GM21717 (cell line): ENCODE data around the gene XXYLT1.

Source experiments
- ATAC-seq: cut with Tn5 transposase; IDR thresholded peaks from one replicate; pipeline ENCODE4 v1.9.1; 2021; ENCODE audit warnings: mild to moderate bottlenecking, moderate library complexity; ENCODE audit not compliant: unreplicated experiment

The XXYLT1 gene

DNA sequence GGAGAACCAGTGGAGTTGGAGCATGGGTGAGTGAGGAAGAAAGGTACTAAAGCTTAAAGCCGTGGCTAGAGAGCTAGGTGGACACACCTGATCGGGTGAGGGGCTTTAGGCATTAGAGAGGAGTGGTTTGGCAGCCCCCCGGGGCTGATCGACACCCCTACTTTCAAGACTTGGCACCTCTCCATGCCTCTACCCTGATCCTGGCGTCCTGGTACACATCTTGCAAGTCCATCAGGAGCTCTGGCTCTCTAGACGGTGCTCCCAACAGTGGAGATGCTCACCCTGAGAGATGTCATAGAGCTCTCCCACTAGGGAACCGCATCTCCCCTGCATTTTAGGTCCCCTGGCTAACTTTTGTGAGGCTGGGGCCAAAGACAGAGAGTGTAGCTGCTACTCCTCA, 98.1 kb downstream of the XXYLT1 start:
- no peak for ATAC-seq

DNA sequence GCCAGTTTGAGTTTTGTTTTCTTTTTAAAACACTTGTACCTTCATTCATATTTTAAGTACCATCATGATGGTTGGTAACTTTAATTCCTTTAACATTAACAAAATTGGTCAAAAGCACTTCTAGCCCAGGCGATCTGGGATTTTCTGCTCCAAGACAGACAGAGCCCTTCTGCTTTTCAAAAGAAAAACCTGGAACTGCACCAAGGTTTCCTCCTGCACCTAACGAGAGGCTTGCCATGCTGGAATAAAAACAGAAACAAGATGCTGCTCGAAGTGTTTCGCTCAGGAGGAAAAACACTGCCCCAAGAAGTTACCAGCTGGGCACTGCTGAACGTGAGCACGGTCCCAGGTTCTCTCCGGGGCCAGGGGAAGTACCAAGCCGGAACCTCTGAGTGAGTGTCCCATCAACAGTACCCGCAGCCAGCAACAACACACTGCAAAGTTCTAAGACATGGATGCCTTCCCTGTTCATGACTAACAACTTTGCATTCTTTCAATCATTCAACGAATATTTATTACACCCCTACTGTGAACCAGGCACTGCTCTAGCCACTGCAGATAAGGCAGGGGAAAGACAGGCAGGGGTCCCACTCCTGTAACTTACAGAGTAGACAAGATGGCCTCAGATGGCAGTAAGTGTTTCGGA, 98.8 kb downstream of the XXYLT1 start:
- ATAC-seq = no peak

DNA sequence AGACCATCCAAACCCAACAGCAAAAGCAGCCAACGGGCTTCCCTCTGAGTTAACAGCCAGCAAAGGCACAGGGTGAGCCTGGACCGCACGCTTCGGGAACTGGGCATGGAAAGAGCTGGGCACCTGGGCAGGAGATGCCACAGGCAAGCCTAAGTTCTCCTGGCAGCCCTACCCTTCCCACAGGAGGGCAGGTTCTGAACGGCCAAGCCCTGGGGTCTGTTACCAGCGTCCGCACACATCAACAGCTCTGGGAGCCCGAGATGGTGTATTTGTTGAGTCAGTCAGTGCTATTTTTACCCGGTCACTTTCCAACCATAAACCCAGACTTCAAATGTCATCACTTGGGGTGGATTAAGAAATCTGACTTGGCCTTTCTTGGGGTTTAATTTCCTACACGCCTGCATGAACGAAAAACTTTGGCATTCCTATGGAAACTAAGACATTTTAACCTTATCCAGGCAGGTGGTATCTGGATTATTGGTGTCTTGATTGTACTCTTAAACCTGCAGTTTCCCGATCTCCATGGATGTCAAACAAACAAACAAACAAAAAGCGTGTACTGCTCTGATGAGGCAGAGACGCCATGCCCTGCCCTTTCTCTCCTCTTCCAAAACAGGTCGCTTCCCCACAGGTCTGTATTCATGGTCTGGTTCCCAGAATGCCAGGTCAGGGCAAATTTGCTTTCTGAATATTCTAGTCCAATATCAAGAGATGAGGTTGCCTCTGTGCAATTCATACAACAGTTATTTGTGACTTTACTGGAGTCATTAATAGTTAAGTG, 99.7 kb downstream of the XXYLT1 start:
- no peak for ATAC-seq

DNA sequence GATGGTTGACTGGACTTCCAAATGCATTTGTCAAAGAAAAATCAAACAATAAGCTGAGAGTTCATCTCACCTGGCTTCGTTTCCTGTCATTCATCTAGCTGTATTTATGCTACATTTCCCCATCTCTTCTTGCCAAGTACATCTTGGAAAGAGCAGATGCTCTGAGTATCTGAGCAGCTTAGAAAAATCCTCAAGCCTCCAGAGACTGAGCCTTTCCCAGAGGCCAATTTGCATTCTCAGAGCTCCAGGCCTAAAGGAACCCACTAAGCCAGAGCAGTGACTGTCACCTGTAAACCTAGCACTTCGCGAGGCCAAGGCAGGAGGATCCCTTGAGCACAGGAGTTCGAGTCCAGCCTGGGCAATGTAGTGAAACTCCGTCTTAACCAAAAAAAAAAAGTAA, 100.5 kb downstream of the XXYLT1 start:
- no peak for ATAC-seq

DNA sequence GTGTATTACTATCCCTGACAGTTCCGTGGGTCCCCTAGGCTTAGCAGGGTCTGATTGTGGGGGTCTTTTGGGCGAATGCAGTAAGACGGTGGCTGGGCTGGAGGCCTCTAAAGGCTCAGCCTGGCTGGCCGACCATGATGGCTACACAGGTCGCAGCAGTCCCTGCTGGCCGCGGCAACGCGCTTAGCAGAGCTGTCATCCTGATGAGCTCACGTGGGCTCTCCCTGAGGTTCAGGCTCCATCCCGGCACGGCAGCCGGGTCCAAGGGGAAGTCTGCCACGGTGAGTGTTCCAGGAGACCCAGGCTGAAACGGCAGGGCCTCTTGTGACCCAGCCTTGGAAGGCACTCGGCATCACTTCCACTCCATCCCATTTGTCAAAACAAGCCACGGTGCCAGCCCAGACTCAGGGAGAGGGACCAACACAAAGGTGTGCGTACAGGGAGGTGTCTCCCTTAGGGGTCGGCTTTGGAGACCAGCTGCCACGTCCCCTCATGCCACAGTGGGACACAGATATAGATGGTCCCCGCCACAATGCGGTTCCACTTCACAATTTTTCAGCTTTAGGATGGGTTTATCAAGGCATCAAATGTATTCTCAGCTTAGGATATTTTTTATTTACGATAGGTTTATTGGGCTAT, 101.8 kb downstream of the XXYLT1 start:
- ATAC-seq = no peak

DNA sequence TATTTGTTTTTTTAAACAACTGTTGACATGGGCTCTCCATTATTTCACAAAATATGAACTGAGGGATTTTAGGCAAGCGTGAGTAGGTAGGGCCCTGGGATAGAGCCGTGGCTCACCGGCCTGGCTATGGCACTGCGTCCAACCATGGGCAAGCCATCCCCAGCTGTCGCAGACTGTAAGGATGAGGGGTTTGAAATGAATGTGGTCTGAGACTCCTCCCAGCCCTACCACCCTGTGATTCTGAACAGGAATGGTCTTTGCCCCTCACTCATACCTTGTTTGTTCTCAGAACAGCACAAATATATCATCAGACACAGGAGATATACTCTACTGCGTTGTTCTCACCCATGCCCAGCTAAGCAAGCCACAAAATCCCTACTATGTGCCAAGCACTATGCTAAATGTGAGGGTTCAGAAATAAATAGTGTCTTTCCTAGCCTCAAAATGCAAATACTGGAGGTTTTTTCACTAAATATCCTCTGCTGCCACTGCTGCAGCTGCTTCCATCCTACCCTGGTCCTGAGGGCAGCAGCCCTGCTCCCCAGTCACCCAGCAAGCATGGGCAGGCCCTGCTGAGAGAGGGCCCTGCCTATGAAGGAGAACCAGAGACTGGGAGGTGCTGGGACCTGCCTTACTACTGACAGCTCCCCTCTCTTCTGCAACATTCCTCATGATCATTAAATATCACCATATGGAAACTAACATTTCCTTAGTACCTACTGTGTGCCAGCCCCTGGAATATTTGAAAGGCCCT, 102.8 kb downstream of the XXYLT1 start:
- no peak for ATAC-seq

DNA sequence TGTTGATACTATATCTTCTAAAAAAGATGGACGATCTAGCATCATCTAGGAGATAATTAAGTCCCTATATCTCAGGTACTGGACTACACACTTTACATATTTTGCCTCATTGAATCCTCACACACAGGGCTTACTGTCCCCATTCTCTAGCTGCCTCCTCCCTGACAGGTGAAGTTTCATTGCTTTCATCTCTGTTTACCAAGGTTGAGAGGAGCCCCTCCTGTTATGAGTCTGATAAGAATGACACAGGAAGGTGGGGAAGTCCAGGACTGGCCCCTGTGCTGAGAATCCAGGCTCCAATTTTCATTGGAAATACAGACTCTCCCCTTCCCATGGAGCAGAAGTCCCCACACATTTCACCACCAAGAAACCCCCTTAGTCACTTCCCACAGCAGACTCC, 105.2 kb downstream of the XXYLT1 start:
- no peak for ATAC-seq

DNA sequence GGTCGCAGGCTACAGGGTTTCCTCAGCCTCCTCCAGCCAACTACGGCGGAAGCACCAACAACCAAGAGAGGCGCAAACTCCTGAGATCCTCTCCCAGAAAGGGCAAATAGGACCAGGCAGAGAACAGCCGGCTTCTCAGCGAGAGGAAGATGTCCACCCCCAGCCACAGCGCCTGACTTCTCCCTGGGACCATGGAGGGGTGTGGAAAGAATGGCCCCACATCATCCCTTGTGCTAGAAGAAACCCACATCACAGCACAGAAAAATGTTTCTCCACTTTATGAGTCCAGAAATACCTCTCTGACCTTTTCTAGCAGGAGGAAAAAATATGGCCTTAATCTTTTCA, 105.7 kb downstream of the XXYLT1 start:
- ATAC-seq = no peak

DNA sequence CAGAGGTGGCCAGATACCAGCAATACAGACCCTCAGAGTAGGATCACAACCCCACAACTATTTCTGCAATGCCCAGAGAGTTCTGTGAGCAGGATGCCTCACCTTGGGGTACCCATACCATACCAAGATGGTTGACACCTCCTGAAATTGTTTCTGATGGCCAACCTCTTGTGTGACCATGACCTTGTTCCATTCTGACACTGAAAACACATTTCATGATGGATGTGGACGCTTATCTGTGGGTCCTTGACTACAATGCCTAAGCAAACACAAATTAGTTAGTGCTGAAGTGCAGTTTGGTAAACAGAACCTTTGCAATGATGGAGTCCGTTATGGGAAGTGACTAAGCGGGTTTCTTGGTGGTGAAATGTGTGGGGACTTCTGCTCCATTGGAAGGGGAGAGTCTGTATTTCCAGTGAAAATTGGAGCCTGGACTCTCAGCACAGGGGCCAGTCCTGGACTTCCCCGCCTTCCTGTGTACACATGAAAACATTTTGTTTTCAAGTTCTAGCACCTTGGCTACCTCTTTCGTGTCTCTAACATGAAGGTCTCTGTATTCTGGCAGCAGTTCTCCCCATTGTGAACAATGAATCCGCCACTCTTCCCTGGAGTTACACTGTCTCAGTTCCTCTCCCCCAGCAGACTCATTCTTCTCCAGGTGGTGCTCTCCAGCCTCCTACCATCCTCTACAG, 106.2 kb downstream of the XXYLT1 start:
- ATAC-seq = no peak

DNA sequence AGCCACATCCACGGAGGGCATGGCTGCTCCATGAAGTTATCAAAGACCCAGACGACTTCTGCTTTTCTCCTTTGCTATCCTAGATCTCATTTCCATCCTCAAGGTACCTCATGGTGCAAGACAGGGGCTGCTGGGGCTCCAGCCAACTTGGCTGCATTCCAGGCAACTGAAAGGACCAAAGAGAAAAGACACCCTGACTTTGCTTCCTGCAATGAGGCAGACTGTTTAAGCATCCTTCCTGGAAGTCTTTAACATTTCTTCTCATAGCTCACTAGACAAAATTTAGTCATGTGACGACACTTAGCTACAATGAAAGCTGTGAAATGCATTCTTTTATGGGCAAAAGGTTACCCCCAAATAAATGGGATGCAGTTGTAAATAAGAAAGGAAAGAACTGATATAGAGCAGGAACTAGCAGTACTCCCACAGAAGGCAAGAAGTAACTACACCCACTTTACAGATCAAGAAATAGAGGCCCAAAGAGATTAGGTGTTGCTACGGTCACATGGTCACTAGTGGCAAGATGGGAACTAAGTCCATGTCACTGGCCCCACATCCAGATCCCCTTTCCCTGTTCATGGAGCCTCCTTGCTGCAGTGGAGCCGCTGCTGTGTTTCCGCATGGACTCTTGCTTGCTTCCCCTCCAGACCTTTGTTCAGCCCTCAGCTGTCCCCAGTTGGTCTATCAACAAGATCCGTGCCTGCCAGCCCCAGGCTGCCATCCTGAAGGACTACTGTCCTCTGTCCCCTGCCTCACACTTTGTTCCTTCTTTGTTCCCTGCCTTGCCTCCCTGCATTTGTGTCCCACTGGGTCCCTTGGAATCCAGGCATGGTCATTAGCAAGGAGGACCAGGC, 107.0 kb downstream of the XXYLT1 start:
- ATAC-seq = no peak

DNA sequence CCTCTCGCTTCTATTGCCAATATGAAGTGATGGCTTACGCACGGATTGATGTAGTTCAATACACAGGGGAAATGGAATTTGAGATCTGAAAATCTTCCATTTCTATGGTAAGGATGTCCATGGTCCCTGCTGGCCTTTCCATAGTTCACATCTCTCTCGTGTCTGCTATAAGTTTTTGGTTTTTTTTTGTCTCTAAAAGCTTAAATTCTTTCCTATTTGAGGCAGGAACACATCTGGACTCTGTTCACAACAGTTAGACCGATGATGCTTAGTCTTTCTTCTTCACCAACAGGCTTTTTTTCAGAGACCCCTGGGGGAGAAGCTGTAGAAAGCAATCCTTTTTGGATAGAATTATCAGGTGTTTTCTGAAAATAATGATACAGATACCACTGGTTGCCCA, 108.1 kb downstream of the XXYLT1 start:
- no peak for ATAC-seq

DNA sequence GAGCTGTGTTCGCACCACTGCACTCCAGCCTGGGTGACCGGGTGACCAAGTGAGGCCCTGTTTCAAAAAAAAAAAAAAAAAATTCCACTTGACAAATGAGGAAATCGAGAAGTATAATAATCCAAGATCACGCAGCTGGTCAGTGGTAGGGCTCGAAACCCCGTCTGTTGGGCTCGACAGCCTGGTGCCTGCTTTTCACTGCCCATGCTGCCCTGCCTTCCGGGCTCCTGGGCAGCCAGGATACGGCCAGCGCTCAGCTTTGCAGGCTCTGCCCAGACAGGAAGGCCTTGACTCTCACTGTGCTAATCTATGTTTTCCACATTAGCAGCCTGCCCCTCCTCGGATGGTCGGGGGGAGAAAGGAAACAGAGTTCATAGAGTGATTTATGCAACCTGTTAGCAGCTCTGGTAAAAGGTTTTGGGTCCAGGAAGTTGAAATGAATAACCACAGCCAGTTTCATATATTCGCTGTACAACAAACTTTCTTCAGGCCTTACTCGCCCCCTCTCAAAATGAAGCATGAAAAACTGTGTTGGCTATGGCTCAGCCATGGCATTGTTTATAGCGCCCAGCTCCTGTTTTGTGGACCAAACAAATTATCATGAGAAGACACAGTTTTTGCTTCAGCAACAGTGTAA, 108.8 kb downstream of the XXYLT1 start:
- ATAC-seq = peak; percentile 54

DNA sequence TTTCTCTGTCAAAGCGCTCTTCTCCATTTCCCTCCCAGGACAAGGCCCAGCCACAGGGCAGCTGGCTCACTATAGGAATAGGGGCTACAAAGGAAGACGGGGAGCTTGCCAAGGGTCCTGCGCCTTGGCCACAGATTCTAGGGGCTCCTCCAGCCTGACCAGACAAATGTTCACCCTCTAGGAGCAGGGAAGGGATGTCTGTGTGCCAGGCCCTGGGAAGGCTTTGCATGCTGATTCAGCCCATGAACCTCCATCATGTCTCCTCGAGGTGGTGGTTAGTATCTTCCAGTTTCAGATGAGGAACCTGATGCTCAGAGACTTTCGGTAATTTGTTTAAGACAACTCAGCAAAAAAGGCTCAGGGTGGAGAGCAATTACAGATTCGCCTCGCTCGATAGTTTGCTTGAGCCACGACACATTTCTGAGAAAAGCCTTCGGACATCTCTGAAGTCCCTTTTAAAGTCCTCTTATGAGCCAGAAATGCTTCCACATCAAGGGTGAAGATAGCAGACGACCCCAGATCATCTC, 110.0 kb downstream of the XXYLT1 start:
- ATAC-seq = no peak

DNA sequence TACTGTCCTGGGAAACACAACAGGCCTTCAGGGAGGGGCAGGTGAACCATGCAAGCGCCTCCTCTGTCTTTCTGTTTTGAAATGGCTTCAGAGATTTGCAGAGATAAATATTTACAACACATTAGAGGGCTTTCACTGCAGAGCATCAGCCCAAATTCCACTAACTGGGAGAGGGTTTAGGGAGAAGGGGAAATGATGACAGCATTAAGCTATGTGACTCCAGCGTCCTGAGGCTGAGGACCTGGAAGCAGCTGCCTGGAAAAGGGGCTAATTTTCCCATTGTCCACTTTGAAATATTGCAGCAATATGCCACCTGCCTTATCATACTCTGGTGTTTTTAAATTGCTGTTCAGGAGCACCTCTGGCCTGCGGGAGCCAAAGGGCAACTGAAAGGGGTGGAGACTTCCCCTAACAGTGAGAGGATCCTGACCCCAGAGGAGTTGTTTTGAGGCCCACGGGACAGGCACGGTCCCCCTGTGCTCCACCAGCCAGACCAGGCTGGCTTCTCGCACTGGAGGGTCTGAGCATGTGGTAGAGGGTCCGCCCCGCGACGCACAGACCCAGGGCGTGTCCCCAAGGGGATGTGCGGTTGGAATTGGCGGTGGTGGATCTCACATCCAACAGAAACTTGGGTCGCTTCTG, 110.6 kb downstream of the XXYLT1 start:
- ATAC-seq = no peak

DNA sequence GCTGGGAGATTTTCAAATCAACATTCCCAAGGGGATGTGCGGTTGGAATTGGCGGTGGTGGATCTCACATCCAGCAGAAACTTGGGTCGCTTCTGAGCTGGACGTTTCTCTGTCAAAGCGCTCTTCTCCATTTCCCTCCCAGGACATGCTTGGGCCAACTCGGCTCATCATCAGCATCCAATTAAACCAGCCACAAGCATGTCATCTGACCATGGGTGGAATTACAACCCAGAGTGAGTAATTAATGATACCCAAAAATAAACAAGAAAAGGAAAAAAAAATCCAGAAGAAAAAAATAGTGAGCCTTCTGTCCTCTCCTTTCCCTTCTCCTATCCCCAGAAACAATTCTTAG, 111.2 kb downstream of the XXYLT1 start:
- ATAC-seq = no peak

DNA sequence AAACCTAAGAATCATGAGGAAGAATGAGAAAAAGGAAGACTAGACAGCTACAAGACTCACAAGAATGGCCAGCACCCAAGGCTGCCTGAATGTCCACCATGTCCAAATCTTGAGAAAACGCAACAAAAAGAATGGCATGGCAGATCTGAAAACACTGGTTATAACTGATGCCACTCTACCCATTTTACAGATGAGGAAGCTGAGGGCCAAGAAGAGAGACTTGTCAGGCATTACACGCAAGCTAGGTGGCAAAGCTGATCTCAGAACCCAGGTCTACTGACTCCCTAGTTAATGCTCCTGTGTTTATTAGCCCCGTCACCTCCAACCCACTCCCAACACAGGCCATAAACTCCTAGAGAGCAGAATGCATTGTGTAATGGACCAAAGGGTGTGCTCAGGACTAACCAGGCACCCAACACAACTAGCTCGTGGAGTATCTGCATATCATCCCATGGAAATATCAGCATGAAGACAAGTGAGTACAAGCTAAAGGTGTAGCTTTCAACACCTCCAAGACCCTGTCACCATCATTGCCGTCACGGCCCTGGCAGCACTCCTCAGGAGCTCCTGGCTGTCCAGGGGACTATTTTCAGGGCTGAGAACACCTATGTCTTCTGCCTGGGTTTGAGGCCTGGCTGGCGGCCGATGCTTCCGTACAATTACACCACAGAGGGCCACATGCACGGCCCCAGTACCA, 111.7 kb downstream of the XXYLT1 start:
- no peak for ATAC-seq

DNA sequence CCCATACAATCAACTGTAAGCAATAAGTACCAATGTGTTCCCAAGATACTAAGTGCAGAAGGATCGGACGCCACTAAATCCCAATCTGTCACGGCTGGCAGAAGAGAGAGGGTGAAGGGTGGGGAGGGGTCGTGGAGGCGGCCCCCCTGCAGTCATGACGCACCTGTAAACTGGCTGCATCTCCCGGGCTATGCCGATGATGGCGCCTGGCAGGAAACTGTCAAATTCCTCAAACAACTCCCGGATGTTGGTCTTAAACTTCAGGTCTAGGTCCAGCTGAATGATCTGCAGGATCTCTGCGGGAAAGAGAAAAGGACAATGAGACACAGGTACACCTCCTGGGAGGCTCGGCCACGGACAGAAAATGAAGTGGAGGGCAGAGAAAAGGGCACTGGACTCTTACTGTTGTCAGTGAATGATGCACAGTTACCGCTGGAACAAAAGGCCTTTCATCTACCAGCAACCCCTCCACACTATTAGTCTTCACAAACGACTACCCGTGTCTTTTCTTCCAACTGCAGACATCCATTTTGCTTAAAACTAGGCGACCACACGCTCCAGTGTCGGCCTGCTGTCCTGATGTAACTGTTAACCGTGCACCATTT, 114.6 kb downstream of the XXYLT1 start:
- no peak for ATAC-seq
